Inflammatory macrophage treated with lipopolysaccharide for 1 hour (primary cell): ENCODE results near the gene SVBP.

ENCODE experiments used
- DNase-seq, 2 donors: peaks; one replicate each; pipeline ENCODE4 v3.0.0-alpha.2; 2020 to 2022

The SVBP gene

GRCh38 chr1:42759114-42759513 lies 58.1 kb downstream of the SVBP start:
- no peak for DNase-seq

- no peak for DNase-seq
Observed at GRCh38 chr1:42758641-42759040, 58.6 kb downstream of the SVBP start.

GRCh38 chr1:42757892-42758275 lies 59.3 kb downstream of the SVBP start:
- DNase-seq, result no peak
